ENCODE data around the gene RFK. TPM values are rescaled to one million over a fixed set of nuclear protein-coding genes. Genes with fewer than 3 reads are reported as not detected.
A peak's percentile ranks its signal among the peaks of the same experiment; 100 is the strongest.

RFK gene
- total RNA-seq, 3 donors from 2014 or later (not counting 1 experiment from before 2014, with no cell fraction given): 8.7 to 11.5 (median 9.2) TPM

- TF ChIP-seq CTCF (IDR thresholded peaks at IDR 0.05): no peak
- Histone ChIP-seq H3K4me3 (ENCODE audit: low read length) (peak overlapping the region; percentile 99), H3K27me3 (ENCODE audit: control insufficient read depth, insufficient read depth, low read length) (no peaks in the 10 kb centered on the region), H3K4me1 (ENCODE audit: control insufficient read depth, insufficient read depth, low read length) (peaks cover 15% of the 10 kb centered on the region), H3K27ac (ENCODE audit: low read length) (peak overlapping the region; percentile 90), H3K36me3 (ENCODE audit: control insufficient read depth, insufficient read depth, low read length) (no peaks in the 10 kb centered on the region), H3K9me3 (ENCODE audit: control insufficient read depth, insufficient read depth, low read length) (no peaks in the 10 kb centered on the region)
- DNase-seq (peak in 1 of 2 donors; percentile 79), ATAC-seq (peak; percentile 49 to 56 (median 54))
- peaks cover 12% of the 10 kb centered on the region in 2 donors for H3K4me1 Mint-ChIP-seq
- H3K27ac Mint-ChIP-seq: peak overlapping the region; percentile 98 to 99
- no peaks in the 10 kb centered on the region for H3K36me3 Mint-ChIP-seq
- peak overlapping the region; percentile 100 for H3K4me3 Mint-ChIP-seq
- no peaks in the 10 kb centered on the region for H3K9me3 Mint-ChIP-seq
- intact Hi-C loops (cut with micrococcal nuclease): loop anchor here (2.0 to 10.0 kb wide), 4 partner anchors 62 to 1310 kb away; partner anchors contain the start of genes GCNT1, NMRK1 and OSTF1
- no peaks in the 10 kb centered on the region for H3K27me3 Mint-ChIP-seq (ENCODE audit: low read depth in 2 of 2)
- WGBS (ENCODE audit: insufficient coverage): 0% methylated on average over 10 of the region's 11 CpGs
These were observed 680 bp upstream of the RFK start for GRCh38 chr9:76394960-76395252.

GRCh38 chr9:76390656-76391055, 3.6 kb downstream of the RFK start:
- Histone ChIP-seq H3K36me3 (ENCODE audit: control insufficient read depth, insufficient read depth, low read length) (peaks cover 21% of the 10 kb centered on the region), H3K27ac (ENCODE audit: low read length) (no peak overlapping the region), H3K4me3 (ENCODE audit: low read length) (no peak overlapping the region), H3K4me1 (ENCODE audit: control insufficient read depth, insufficient read depth, low read length) (peaks cover 15% of the 10 kb centered on the region), H3K9me3 (ENCODE audit: control insufficient read depth, insufficient read depth, low read length) (no peaks in the 10 kb centered on the region), H3K27me3 (ENCODE audit: control insufficient read depth, insufficient read depth, low read length) (no peaks in the 10 kb centered on the region)
- no peaks in the 10 kb centered on the region for H3K27me3 Mint-ChIP-seq (ENCODE audit: low read depth in 2 of 2)
- intact Hi-C loops (cut with micrococcal nuclease): loop anchor here (5.0 to 10.0 kb wide), 2 partner anchors 67 to 1306 kb away; partner anchors contain the start of genes GCNT1, NMRK1 and OSTF1
- peaks cover 19% of the 10 kb centered on the region in 2 donors for H3K4me1 Mint-ChIP-seq
- H3K4me3 Mint-ChIP-seq: no peak overlapping the region
- WGBS (ENCODE audit: insufficient coverage): 63% methylated on average over 1 of the region's 1 CpG
- no peak overlapping the region for H3K27ac Mint-ChIP-seq
- H3K9me3 Mint-ChIP-seq: no peaks in the 10 kb centered on the region
- ATAC-seq (no peak), DNase-seq (no peak)
- H3K36me3 Mint-ChIP-seq: peaks cover 5% of the 10 kb centered on the region
- no peak for TF ChIP-seq CTCF (IDR thresholded peaks at IDR 0.05)

GRCh38 chr9:76379494-76379893, 14.7 kb downstream of the RFK start:
- Mint-ChIP-seq H3K4me1 (no peaks in the 10 kb centered on the region), H3K27me3 (ENCODE audit: low read depth in 2 of 2) (no peaks in the 10 kb centered on the region), H3K9me3 (no peaks in the 10 kb centered on the region), H3K27ac (no peak overlapping the region), H3K36me3 (no peaks in the 10 kb centered on the region), H3K4me3 (no peak overlapping the region)
- no peak overlapping the region for H3K27ac ChIP-seq (ENCODE audit: low read length)
- no peak for DNase-seq
- peaks cover 4% of the 10 kb centered on the region for H3K36me3 ChIP-seq (ENCODE audit: control insufficient read depth, insufficient read depth, low read length)
- H3K9me3 ChIP-seq (ENCODE audit: control insufficient read depth, insufficient read depth, low read length): no peaks in the 10 kb centered on the region
- no peak for ATAC-seq
- no peak for TF ChIP-seq CTCF (IDR thresholded peaks at IDR 0.05)
- H3K4me3 ChIP-seq (ENCODE audit: low read length): no peak overlapping the region
- no peaks in the 10 kb centered on the region for H3K27me3 ChIP-seq (ENCODE audit: control insufficient read depth, insufficient read depth, low read length)
- intact Hi-C loops (cut with micrococcal nuclease): no loop called here
- 88% methylated on average over 2 of the region's 2 CpGs for WGBS (ENCODE audit: insufficient coverage)
- H3K4me1 ChIP-seq (ENCODE audit: control insufficient read depth, insufficient read depth, low read length): no peaks in the 10 kb centered on the region

- intact Hi-C loops (cut with micrococcal nuclease): no loop called here
- H3K4me3 ChIP-seq (ENCODE audit: low read length): no peak overlapping the region
- H3K36me3 Mint-ChIP-seq: no peaks in the 10 kb centered on the region
- H3K4me3 Mint-ChIP-seq: no peak overlapping the region
- H3K36me3 ChIP-seq (ENCODE audit: control insufficient read depth, insufficient read depth, low read length): no peaks in the 10 kb centered on the region
- WGBS (ENCODE audit: insufficient coverage): 80% methylated on average over 6 of the region's 6 CpGs
- no peak overlapping the region for H3K27ac Mint-ChIP-seq
- no peak for TF ChIP-seq CTCF (IDR thresholded peaks at IDR 0.05)
- H3K9me3 Mint-ChIP-seq: no peaks in the 10 kb centered on the region
- DNase-seq (no peak), ATAC-seq (no peak)
- H3K27ac ChIP-seq (ENCODE audit: low read length): no peak overlapping the region
- no peaks in the 10 kb centered on the region for H3K4me1 ChIP-seq (ENCODE audit: control insufficient read depth, insufficient read depth, low read length)
- peaks cover 0 to 2% of the 10 kb centered on the region in 2 donors for H3K27me3 Mint-ChIP-seq (ENCODE audit: low read depth in 2 of 2)
- H3K4me1 Mint-ChIP-seq: no peaks in the 10 kb centered on the region
- no peaks in the 10 kb centered on the region for H3K9me3 ChIP-seq (ENCODE audit: control insufficient read depth, insufficient read depth, low read length)
- no peaks in the 10 kb centered on the region for H3K27me3 ChIP-seq (ENCODE audit: control insufficient read depth, insufficient read depth, low read length)
These were observed 15.7 kb downstream of the RFK start for GRCh38 chr9:76378367-76379073.

All from natural killer cell (primary cell).